ENCODE data around the gene SH3GL3. TPM values are rescaled to one million over a fixed set of nuclear protein-coding genes. Genes with fewer than 3 reads are reported as not detected.

SH3GL3 gene
- total and polyA plus RNA-seq, 2 of the 4 experiments (the other 2 are of a cell fraction): not detected

GRCh38 chr15:83410532-83410931, 36.6 kb upstream of the SH3GL3 start:
- Histone ChIP-seq H3K27me3 (ENCODE audit: control insufficient read depth, insufficient read depth, low read length) (no peaks in the 10 kb centered on the region), H4K8ac (ENCODE audit: low read depth in 2 of 2, low read length in 2 of 2) (no peak overlapping the region), H2AK5ac (ENCODE audit: low read depth, low read length) (no peak overlapping the region), H4K91ac (ENCODE audit: insufficient read depth, low read depth, low read length) (no peak overlapping the region), H3K56ac (ENCODE audit: extremely low read depth, insufficient read depth, low read length) (no peak overlapping the region), H2AFZ (replicated peaks; ENCODE audit: low read length, poor library complexity) (no peak overlapping the region), H2BK120ac (ENCODE audit: low read depth, low read length) (no peak overlapping the region), H2BK15ac (ENCODE audit: low read depth, low read length) (no peak overlapping the region), H3K23ac (ENCODE audit: low read depth, low read length) (no peak overlapping the region), H3K4me3 (ENCODE audit: insufficient read depth, low read depth, low read length) (no peak overlapping the region), H3K4me2 (ENCODE audit: low read depth, low read length) (no peak overlapping the region), H4K20me1 (ENCODE audit: insufficient read depth, low read length) (no peaks in the 10 kb centered on the region), H2BK20ac (ENCODE audit: low read depth, low read length) (no peak overlapping the region), H2BK5ac (ENCODE audit: low read depth, low read length, poor library complexity, severe bottlenecking) (no peak overlapping the region), H3K9ac (ENCODE audit: low read depth, low read length) (no peak overlapping the region), H3K18ac (ENCODE audit: low read depth, low read length) (no peak overlapping the region), H3K9me3 (ENCODE audit: control insufficient read depth, insufficient read depth, low read length) (no peaks in the 10 kb centered on the region), H3K79me1 (ENCODE audit: low read depth in 1 of 2, low read length in 2 of 2) (no peaks in the 10 kb centered on the region), H4K5ac (ENCODE audit: low read depth, low read length) (no peak overlapping the region), H2AK9ac (replicated peaks; ENCODE audit: low read depth, low read length, poor library complexity) (no peak overlapping the region), H3K4me1 (ENCODE audit: control insufficient read depth, insufficient read depth, low read length) (no peaks in the 10 kb centered on the region), H3K9me1 (ENCODE audit: insufficient read depth, low read length) (no peaks in the 10 kb centered on the region), H3K36me3 (ENCODE audit: control insufficient read depth, insufficient read depth, low read length) (no peaks in the 10 kb centered on the region), H3K27ac (ENCODE audit: insufficient read depth, low read length) (no peak overlapping the region), H3K14ac (replicated peaks; ENCODE audit: low read depth, low read length) (no peak overlapping the region), H3K4ac (ENCODE audit: low read depth, low read length) (no peak overlapping the region)
- no CpG with 5 or more reads among the region's 6 CpGs for WGBS, 2 experiments (ENCODE audit: extremely low coverage in 2 of 2, insufficient read length in 1 of 2)
- BruUV-seq (replicated peaks): no TSS peak
- CTCF ChIA-PET: no interaction called here
- no peak for DNase-seq
- dilution Hi-C loops (cut with HindIII; ENCODE audit: low sequenced_read_pairs, unreplicated experiment) (no loop called here), in situ Hi-C loops (cut with MboI; ENCODE audit: low sequenced_read_pairs) (no loop called here), intact Hi-C loops (cut with micrococcal nuclease) (no loop called here)
- ATAC-seq (ENCODE audit: low read depth): no peak
- TF ChIP-seq USF2 (IDR thresholded peaks at IDR 0.05; ENCODE audit: low read depth, low read length) (no peak), RCOR1 (IDR thresholded peaks at IDR 0.05; ENCODE audit: insufficient replicate concordance, low read length) (no peak), RFX5 (IDR thresholded peaks at IDR 0.05; ENCODE audit: low read depth, low read length) (no peak), CEBPB (IDR thresholded peaks at IDR 0.05; ENCODE audit: low read depth, low read length) (no peak), ELK1 (IDR thresholded peaks at IDR 0.05; ENCODE audit: borderline replicate concordance, low read depth, low read length) (no peak), CTCF (conservative IDR thresholded peaks at IDR 0.05; ENCODE audit: low read depth, low read length) (no peak), SMC3 (IDR thresholded peaks at IDR 0.05; ENCODE audit: low read depth, low read length) (no peak), NFE2L2 (IDR thresholded peaks at IDR 0.05; ENCODE audit: low read depth, low read length) (no peak)
- POLR2A ChIA-PET (ENCODE audit: unreplicated experiment): no interaction called here
